Measurements from ENCODE around the gene TMEM132D. TPM values are rescaled to one million over a fixed set of nuclear protein-coding genes. Genes with fewer than 3 reads are reported as not detected.

Gene TMEM132D
- total RNA-seq, 1 experiment from 2014 or later, result not detected

DNA sequence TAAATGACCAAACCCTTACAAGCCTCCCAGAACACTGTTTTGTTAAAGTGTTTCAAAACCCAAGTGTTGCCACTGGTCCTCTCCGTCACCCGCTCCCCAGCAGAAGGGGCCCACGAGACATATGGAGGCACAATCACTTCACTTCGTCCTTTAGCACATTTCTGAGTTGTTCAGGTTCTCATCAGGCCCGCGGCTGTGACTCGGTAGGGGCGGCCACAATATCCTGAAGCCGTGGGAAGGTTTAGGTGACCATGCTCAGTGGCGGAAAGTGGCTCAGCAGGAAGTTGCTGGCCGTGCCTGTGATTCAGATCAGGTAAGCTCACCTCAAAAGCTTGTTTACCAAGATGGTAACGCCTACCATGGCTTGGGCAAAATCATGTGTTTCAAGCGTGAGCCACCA, 823.0 kb downstream of the TMEM132D start:
- intact Hi-C loops (cut with micrococcal nuclease; ENCODE audit: unreplicated experiment) (no loop called here), in situ Hi-C loops (cut with HindIII; ENCODE audit: low pct_unique_long_range_greater_than_20kb, low sequenced_read_pairs) (no loop called here)
- DNase-seq (ENCODE audit: low read depth, low spot score) (no peak), ATAC-seq (no peak)
- no peak overlapping the region for H3K27ac ChIP-seq (ENCODE audit: low read length)
- H3K27me3 ChIP-seq (ENCODE audit: control insufficient read depth, insufficient read depth, low read length), result no peaks in the 10 kb centered on the region
- H3K9me3 ChIP-seq (ENCODE audit: control insufficient read depth, insufficient read depth, low read depth, low read length), result no peaks in the 10 kb centered on the region
- no TSS peak for BruUV-seq (replicated peaks)
- no peak for TF ChIP-seq TCF7L2 (IDR thresholded peaks at IDR 0.05; ENCODE audit: low read depth, low read length)
- TF ChIP-seq, protein P1, sequence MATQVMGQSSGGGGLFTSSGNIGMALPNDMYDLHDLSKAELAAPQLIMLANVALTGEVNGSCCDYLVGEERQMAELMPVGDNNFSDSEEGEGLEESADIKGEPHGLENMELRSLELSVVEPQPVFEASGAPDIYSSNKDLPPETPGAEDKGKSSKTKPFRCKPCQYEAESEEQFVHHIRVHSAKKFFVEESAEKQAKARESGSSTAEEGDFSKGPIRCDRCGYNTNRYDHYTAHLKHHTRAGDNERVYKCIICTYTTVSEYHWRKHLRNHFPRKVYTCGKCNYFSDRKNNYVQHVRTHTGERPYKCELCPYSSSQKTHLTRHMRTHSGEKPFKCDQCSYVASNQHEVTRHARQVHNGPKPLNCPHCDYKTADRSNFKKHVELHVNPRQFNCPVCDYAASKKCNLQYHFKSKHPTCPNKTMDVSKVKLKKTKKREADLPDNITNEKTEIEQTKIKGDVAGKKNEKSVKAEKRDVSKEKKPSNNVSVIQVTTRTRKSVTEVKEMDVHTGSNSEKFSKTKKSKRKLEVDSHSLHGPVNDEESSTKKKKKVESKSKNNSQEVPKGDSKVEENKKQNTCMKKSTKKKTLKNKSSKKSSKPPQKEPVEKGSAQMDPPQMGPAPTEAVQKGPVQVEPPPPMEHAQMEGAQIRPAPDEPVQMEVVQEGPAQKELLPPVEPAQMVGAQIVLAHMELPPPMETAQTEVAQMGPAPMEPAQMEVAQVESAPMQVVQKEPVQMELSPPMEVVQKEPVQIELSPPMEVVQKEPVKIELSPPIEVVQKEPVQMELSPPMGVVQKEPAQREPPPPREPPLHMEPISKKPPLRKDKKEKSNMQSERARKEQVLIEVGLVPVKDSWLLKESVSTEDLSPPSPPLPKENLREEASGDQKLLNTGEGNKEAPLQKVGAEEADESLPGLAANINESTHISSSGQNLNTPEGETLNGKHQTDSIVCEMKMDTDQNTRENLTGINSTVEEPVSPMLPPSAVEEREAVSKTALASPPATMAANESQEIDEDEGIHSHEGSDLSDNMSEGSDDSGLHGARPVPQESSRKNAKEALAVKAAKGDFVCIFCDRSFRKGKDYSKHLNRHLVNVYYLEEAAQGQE (IDR thresholded peaks at IDR 0.05; ENCODE audit: insufficient read depth in 1 of 2, low read depth in 2 of 2, low read length in 1 of 2), result no peak
- TF ChIP-seq, protein P2, sequence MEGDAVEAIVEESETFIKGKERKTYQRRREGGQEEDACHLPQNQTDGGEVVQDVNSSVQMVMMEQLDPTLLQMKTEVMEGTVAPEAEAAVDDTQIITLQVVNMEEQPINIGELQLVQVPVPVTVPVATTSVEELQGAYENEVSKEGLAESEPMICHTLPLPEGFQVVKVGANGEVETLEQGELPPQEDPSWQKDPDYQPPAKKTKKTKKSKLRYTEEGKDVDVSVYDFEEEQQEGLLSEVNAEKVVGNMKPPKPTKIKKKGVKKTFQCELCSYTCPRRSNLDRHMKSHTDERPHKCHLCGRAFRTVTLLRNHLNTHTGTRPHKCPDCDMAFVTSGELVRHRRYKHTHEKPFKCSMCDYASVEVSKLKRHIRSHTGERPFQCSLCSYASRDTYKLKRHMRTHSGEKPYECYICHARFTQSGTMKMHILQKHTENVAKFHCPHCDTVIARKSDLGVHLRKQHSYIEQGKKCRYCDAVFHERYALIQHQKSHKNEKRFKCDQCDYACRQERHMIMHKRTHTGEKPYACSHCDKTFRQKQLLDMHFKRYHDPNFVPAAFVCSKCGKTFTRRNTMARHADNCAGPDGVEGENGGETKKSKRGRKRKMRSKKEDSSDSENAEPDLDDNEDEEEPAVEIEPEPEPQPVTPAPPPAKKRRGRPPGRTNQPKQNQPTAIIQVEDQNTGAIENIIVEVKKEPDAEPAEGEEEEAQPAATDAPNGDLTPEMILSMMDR (IDR thresholded peaks at IDR 0.05), result no peak
- TF ChIP-seq SIN3A (IDR thresholded peaks at IDR 0.05; ENCODE audit: borderline replicate concordance, insufficient read depth, low read depth, low read length), result no peak
- no peak for TF ChIP-seq POLR2AphosphoS5 (IDR thresholded peaks at IDR 0.05; ENCODE audit: low read depth, low read length)
- ChIA-PET POLR2A (no interaction called here), CTCF (no interaction called here)
- H3K36me3 ChIP-seq (ENCODE audit: control insufficient read depth, insufficient read depth, low read length), result no peaks in the 10 kb centered on the region
- no peak overlapping the region for H3K4me3 ChIP-seq (ENCODE audit: low read depth in 2 of 2, low read length in 2 of 2)
- H3K4me1 ChIP-seq (ENCODE audit: control insufficient read depth, insufficient read depth, low read length), result no peaks in the 10 kb centered on the region

DNA sequence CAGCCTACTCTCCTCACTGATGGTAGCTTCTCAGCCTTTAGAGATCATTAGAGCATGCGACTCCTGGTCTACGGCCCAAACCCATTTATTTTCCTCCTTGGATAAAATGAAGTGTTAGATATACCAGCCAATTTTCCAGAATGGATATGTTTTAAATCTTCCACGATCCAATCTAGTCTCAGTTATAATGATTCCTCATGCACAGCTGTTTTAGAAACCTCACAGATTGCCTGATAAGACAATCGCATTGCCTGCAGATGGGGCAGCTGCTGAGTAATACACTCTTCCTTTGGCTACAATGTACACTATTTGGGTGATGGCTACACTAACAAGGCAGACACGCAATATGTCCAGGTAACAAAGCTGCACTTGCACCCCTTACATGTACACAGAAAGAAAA, 823.4 kb downstream of the TMEM132D start:
- no peak for TF ChIP-seq TCF7L2 (IDR thresholded peaks at IDR 0.05; ENCODE audit: low read depth, low read length)
- TF ChIP-seq, protein P1 (IDR thresholded peaks at IDR 0.05; ENCODE audit: insufficient read depth in 1 of 2, low read depth in 2 of 2, low read length in 1 of 2), result no peak
- TF ChIP-seq, protein P2 (IDR thresholded peaks at IDR 0.05), result no peak
- TF ChIP-seq SIN3A (IDR thresholded peaks at IDR 0.05; ENCODE audit: borderline replicate concordance, insufficient read depth, low read depth, low read length), result no peak
- no peak for TF ChIP-seq POLR2AphosphoS5 (IDR thresholded peaks at IDR 0.05; ENCODE audit: low read depth, low read length)
- BruUV-seq (replicated peaks), result no TSS peak
- intact Hi-C loops (cut with micrococcal nuclease; ENCODE audit: unreplicated experiment) (no loop called here), in situ Hi-C loops (cut with HindIII; ENCODE audit: low pct_unique_long_range_greater_than_20kb, low sequenced_read_pairs) (no loop called here)
- no peak overlapping the region for H3K27ac ChIP-seq (ENCODE audit: low read length)
- no peaks in the 10 kb centered on the region for H3K36me3 ChIP-seq (ENCODE audit: control insufficient read depth, insufficient read depth, low read length)
- POLR2A ChIA-PET, result no interaction called here
- ATAC-seq, result no peak
- H3K4me1 ChIP-seq (ENCODE audit: control insufficient read depth, insufficient read depth, low read length), result no peaks in the 10 kb centered on the region
- no peaks in the 10 kb centered on the region for H3K9me3 ChIP-seq (ENCODE audit: control insufficient read depth, insufficient read depth, low read depth, low read length)
- H3K27me3 ChIP-seq (ENCODE audit: control insufficient read depth, insufficient read depth, low read length), result no peaks in the 10 kb centered on the region
- DNase-seq (ENCODE audit: low read depth, low spot score), result no peak
- CTCF ChIA-PET, result no interaction called here
- no peak overlapping the region for H3K4me3 ChIP-seq (ENCODE audit: low read depth in 2 of 2, low read length in 2 of 2)
